ENCODE measurements around the gene LPAR1.
A peak's percentile ranks its signal among the peaks of the same experiment; 100 is the strongest.

LPAR1 gene

DNA sequence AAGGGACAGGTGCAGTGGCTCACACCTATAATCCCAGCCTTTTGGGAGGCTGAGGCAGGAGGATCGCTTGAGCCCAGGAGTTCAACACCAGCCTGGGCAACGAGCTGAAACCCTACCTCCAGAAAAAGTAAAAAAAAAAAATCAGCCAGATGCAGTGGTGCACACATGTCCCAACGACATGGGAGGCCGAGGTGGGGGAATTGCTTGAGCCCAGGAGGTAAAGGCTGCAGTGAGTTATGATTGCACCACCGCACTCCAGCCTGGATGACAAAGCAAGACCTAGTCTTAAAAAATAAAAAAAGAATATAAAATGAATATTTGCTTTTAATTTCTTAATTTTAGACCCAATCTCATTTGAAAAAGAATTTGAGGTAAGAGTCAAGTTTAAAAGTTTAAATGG lies 143.5 kb downstream of the LPAR1 start:
- TF ChIP-seq, protein P1, sequence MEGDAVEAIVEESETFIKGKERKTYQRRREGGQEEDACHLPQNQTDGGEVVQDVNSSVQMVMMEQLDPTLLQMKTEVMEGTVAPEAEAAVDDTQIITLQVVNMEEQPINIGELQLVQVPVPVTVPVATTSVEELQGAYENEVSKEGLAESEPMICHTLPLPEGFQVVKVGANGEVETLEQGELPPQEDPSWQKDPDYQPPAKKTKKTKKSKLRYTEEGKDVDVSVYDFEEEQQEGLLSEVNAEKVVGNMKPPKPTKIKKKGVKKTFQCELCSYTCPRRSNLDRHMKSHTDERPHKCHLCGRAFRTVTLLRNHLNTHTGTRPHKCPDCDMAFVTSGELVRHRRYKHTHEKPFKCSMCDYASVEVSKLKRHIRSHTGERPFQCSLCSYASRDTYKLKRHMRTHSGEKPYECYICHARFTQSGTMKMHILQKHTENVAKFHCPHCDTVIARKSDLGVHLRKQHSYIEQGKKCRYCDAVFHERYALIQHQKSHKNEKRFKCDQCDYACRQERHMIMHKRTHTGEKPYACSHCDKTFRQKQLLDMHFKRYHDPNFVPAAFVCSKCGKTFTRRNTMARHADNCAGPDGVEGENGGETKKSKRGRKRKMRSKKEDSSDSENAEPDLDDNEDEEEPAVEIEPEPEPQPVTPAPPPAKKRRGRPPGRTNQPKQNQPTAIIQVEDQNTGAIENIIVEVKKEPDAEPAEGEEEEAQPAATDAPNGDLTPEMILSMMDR (IDR thresholded peaks at IDR 0.05; ENCODE audit: low read depth, low read length): no peak
- no peak for DNase-seq (ENCODE audit: extremely low read depth, low read depth)

DNA sequence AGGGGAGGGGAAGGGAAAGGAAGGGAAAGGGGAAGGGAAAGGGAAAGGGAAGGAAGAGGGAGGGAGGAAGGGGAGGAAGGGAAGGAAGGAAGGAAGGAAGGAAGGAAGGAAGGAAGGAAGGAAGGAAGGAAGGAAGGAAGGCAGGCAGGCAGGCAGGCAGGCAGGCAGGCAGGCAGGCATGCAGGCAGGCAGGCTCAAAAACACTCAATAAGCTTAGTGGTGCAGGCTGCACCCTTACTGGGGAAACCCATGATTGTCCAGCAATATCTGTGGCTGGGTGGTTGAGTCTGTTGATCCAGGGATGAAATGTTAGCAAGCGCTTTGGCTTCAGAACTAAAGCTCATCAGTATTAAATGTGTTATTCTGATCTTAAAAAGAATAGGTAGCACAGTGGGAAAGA lies 145.6 kb downstream of the LPAR1 start:
- no peak for DNase-seq (ENCODE audit: extremely low read depth, low read depth)
- TF ChIP-seq, protein P1 (IDR thresholded peaks at IDR 0.05; ENCODE audit: low read depth, low read length): no peak

DNA sequence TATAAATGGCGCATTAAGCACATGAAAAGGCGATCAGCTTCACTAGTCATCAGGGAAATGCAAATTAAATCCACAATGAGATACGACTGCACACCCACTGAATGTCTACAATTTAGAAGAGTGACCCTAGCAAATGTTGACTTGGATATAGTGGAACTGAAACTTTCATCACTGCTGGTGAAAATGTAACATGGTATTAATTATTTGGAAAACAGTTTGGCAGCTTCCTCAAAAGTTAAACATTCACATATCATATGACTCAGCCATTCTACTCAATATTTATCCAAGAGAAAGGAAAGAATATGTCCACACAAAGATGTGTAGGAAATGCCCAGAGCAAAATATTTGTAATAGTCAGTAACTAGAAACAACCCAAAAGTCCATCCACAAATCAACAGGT lies 146.5 kb downstream of the LPAR1 start:
- TF ChIP-seq, protein P1 (IDR thresholded peaks at IDR 0.05; ENCODE audit: low read depth, low read length): no peak
- DNase-seq (ENCODE audit: extremely low read depth, low read depth): no peak

DNA sequence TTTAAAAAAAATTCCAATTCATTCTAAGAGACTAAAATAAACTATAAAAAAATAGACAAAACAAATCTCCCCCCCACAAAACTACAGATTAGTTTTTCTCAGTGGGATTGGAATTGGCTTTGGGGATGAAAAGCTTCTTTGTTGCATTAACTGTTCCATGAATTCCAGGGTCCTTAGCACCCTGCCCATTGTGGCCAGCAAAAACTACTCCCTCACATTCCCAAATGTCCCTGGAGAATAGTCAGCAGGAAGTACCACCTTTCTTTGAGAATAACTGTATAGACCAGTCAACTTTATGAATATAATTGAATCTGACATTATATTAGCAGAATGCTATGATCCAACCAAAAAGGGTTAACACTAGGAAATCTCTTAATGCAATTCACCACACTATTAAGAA lies 147.9 kb downstream of the LPAR1 start:
- DNase-seq (ENCODE audit: extremely low read depth, low read depth): no peak
- TF ChIP-seq, protein P1 (IDR thresholded peaks at IDR 0.05; ENCODE audit: low read depth, low read length): no peak

DNA sequence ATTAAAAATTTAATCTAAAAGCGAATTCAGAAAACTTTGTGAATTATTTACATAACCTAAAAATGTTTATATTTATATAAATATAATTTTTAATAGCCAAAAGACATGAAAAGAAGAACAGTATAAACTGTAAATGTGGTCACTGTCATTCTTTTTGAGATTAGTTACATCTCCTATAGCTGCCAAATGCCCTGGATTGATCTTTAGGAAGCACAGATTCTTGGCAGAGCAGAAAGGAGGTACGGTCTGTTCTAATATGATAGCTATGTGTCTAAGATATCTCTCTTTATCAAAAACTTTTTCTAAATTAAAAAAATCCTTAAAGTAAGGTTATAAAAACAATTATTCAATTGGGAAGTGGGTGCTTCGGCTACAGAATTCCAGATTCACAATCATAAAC lies 151.0 kb downstream of the LPAR1 start:
- no peak for DNase-seq (ENCODE audit: extremely low read depth, low read depth)
- TF ChIP-seq, protein P1 (IDR thresholded peaks at IDR 0.05; ENCODE audit: low read depth, low read length): no peak

DNA sequence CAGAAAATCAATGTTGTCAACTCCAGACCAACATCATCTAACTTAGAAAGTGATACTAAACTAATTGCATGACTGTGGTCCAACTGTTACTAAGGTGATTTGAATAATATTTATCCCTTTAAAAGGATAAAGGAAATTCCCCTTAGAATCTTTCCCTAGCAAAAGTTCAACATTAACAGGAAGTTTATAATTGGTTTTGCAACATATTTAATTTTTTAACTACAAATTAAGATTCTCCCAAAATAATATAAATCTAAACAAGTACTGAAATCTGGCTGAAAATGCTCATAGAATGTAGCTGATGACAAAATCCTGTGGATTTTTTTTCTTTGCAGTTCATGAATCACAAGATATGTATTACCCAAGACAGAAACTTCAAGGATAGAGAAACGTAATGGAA lies 151.4 kb downstream of the LPAR1 start:
- TF ChIP-seq, protein P1 (IDR thresholded peaks at IDR 0.05; ENCODE audit: low read depth, low read length): no peak
- DNase-seq (ENCODE audit: extremely low read depth, low read depth): no peak

DNA sequence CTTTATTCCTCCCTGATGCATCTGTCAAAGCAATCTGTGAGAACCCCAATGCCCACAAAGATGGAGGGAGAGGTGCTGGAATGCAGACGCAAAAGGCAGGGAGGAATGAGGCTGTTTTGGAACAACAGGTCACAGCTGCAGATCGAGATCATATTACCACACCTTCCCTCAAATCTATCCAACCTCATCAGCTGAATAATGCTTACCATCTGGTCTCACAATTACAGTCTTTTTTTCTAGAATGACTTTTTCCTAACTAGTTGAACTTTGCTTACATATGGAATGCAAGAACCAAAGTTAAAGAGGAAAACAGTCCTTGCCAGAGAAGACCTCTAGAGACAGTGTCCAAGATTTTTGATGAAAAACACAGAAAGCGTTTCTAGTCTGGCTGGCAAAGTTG lies 158.1 kb downstream of the LPAR1 start:
- DNase-seq (ENCODE audit: extremely low read depth, low read depth): peak; percentile 91
- TF ChIP-seq, protein P1 (IDR thresholded peaks at IDR 0.05; ENCODE audit: low read depth, low read length): no peak
